Measurements from ENCODE around the gene PLEKHA6. TPM values are rescaled to one million over a fixed set of nuclear protein-coding genes. Genes with fewer than 3 reads are reported as not detected.

The PLEKHA6 gene
- total and polyA plus RNA-seq, 5 donors from 2014 or later: 0.17 TPM; not detected in 4

- no peak overlapping the region for H3K27ac ChIP-seq (ENCODE audit: insufficient read depth, low read length, poor library complexity, severe bottlenecking)
- H3K9me3 Mint-ChIP-seq: peaks cover 0 to 2% (median 0%) of the 10 kb centered on the region in 7 donors
- H3K27me3 Mint-ChIP-seq: no peaks in the 10 kb centered on the region
- H3K4me1 ChIP-seq (ENCODE audit: control insufficient read depth, insufficient read depth, low read length, poor library complexity, severe bottlenecking): peaks cover 7% of the 10 kb centered on the region
- H3K4me1 Mint-ChIP-seq: peaks cover 5 to 7% (median 5%) of the 10 kb centered on the region in 4 donors
- no peak overlapping the region for H3K27ac Mint-ChIP-seq
- no peaks in the 10 kb centered on the region for H3K27me3 ChIP-seq (ENCODE audit: control insufficient read depth, insufficient read depth, low read length)
- H3K36me3 Mint-ChIP-seq: no peaks in the 10 kb centered on the region
- DNase-seq: no peak
- peak overlapping the region in 1 of 4 donors; percentile 19 for H3K4me3 Mint-ChIP-seq
- ATAC-seq (ENCODE audit: low read depth in 2 of 2): no peak
- no peaks in the 10 kb centered on the region for H3K9me3 ChIP-seq (ENCODE audit: control insufficient read depth in 2 of 2, low read length in 2 of 2)
- H3K36me3 ChIP-seq (ENCODE audit: control insufficient read depth, insufficient read depth, low read length): no peaks in the 10 kb centered on the region
- H3K4me3 ChIP-seq (ENCODE audit: low read depth, low read length): no peak overlapping the region
These were observed 7.0 kb upstream of the PLEKHA6 start for GRCh38 chr1:204366759-204367158.

DNA sequence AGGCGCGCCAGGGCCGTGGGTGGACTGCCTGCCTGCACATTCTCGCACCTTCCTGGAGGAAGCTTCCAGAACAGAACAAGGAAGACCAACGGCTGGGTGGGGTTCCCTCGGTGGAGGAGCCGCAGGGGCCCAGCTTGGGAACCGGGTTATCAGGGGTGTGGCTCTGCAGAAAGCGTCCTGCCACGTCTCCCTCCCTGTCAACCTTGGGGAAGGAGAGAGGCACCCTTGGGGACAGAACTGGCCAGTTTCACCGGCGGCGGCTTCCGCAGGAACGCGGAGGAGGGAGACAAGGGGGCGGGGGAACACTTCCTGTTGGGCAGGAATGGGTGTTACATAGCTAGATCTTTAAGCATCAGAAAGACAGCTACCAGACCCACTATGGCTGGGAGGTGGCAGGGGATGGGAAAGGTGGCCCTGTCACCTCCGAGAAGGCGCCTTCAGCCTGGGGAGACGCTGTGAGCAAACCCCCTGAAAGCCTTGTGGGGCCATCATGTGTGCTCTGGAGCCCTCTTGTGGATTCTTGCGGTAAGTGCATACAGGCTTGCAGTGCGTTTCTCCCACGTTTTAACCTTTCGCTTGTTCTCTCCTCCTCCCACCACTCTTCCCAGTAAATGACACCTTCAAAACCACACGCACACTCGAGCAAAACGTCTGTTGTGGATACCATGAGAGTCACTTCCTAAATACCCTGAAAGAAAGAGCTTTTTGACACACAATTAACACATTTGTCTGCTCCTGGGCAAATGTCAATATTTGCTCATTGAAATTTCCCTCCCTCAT lies 3.8 kb upstream of the PLEKHA6 start:
- ATAC-seq (ENCODE audit: low read depth in 2 of 2) (peak; percentile 82 to 83), DNase-seq (peak; percentile 60 to 83 (median 76))
- Mint-ChIP-seq H3K4me3 (peak overlapping the region; percentile 59 to 87 (median 82)), H3K27me3 (peaks cover 4% of the 10 kb centered on the region), H3K4me1 (peaks cover 2 to 7% (median 5%) of the 10 kb centered on the region in 4 donors), H3K36me3 (no peaks in the 10 kb centered on the region), H3K27ac (peak overlapping the region; percentile 5 to 93 (median 48)), H3K9me3 (peaks cover 0 to 3% (median 0%) of the 10 kb centered on the region in 7 donors)
- Histone ChIP-seq H3K4me1 (ENCODE audit: control insufficient read depth, insufficient read depth, low read length, poor library complexity, severe bottlenecking) (peaks cover 7% of the 10 kb centered on the region), H3K27ac (ENCODE audit: insufficient read depth, low read length, poor library complexity, severe bottlenecking) (no peak overlapping the region), H3K9me3 (ENCODE audit: control insufficient read depth in 2 of 2, low read length in 2 of 2) (no peaks in the 10 kb centered on the region), H3K27me3 (ENCODE audit: control insufficient read depth, insufficient read depth, low read length) (no peaks in the 10 kb centered on the region), H3K4me3 (ENCODE audit: low read depth, low read length) (peak overlapping the region; percentile 66), H3K36me3 (ENCODE audit: control insufficient read depth, insufficient read depth, low read length) (no peaks in the 10 kb centered on the region)

DNA sequence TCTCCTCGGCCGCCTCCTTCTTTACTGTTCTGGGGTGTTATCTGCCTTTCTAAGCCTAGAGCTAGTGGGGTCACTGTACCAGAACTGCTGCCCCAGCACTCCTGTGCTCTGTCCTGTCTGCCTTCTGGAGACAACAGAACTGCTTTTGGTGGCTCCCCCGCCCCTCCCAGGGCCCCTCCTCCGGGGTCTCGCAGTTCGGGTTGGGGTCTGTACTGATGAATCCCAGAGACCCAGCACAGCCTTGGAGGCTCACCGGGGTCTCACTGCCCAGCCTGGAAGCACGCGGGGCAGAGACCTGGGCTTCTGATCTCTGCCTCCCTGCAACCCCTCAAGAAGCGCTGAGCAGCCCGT lies 3.2 kb upstream of the PLEKHA6 start:
- peaks cover 0 to 3% (median 0%) of the 10 kb centered on the region in 7 donors for H3K9me3 Mint-ChIP-seq
- no peak overlapping the region for H3K27ac ChIP-seq (ENCODE audit: insufficient read depth, low read length, poor library complexity, severe bottlenecking)

DNA sequence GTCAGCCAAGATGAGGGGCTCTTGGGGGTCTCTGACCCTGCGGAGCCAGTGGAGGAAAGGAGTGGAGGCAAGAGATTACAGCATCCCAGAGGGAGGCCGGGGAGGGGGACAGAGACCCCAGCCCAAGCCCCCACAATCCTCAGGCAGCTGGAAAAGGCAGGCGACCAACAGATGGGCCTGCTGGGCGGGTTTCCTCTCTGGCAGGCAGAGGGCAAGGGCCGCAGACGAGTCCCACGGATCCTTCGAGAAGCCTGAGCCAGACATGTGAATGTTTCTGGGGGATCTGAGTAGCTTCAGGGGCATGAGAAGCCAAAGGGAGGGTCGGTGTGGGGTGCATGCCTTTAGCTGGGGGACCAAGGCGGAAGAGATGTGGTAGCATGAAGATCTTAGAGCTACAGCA lies 2.1 kb upstream of the PLEKHA6 start:
- Histone ChIP-seq H3K27ac (ENCODE audit: insufficient read depth, low read length, poor library complexity, severe bottlenecking) (no peak overlapping the region), H3K27me3 (ENCODE audit: control insufficient read depth, insufficient read depth, low read length) (no peaks in the 10 kb centered on the region), H3K36me3 (ENCODE audit: control insufficient read depth, insufficient read depth, low read length) (no peaks in the 10 kb centered on the region), H3K4me1 (ENCODE audit: control insufficient read depth, insufficient read depth, low read length, poor library complexity, severe bottlenecking) (peaks cover 7% of the 10 kb centered on the region), H3K4me3 (ENCODE audit: low read depth, low read length) (no peak overlapping the region), H3K9me3 (ENCODE audit: control insufficient read depth in 2 of 2, low read length in 2 of 2) (no peaks in the 10 kb centered on the region)
- Mint-ChIP-seq H3K4me1 (peaks cover 2 to 7% (median 5%) of the 10 kb centered on the region in 4 donors), H3K36me3 (no peaks in the 10 kb centered on the region), H3K27ac (no peak overlapping the region), H3K27me3 (peaks cover 4% of the 10 kb centered on the region), H3K9me3 (peaks cover 0 to 3% (median 0%) of the 10 kb centered on the region in 7 donors), H3K4me3 (peak overlapping the region in 3 of 4 donors; percentile 54 to 76 (median 66))
- no peak for DNase-seq
- ATAC-seq (ENCODE audit: low read depth in 2 of 2): no peak

More for the DNA sequence above, 3.2 kb upstream of the PLEKHA6 start:
- peak overlapping the region; percentile 66 for H3K4me3 ChIP-seq (ENCODE audit: low read depth, low read length)
- peak overlapping the region; percentile 5 to 93 (median 48) for H3K27ac Mint-ChIP-seq
- H3K4me3 Mint-ChIP-seq: peak overlapping the region; percentile 59 to 87 (median 82)
- H3K9me3 ChIP-seq (ENCODE audit: control insufficient read depth in 2 of 2, low read length in 2 of 2): no peaks in the 10 kb centered on the region
- peaks cover 7% of the 10 kb centered on the region for H3K4me1 ChIP-seq (ENCODE audit: control insufficient read depth, insufficient read depth, low read length, poor library complexity, severe bottlenecking)
- H3K4me1 Mint-ChIP-seq: peaks cover 2 to 7% (median 5%) of the 10 kb centered on the region in 4 donors
- H3K36me3 ChIP-seq (ENCODE audit: control insufficient read depth, insufficient read depth, low read length): no peaks in the 10 kb centered on the region
- H3K36me3 Mint-ChIP-seq: no peaks in the 10 kb centered on the region
- H3K27me3 Mint-ChIP-seq: peaks cover 4% of the 10 kb centered on the region
- no peak for DNase-seq
- peak in 1 of 2 donors; percentile 9 for ATAC-seq (ENCODE audit: low read depth in 2 of 2)
- H3K27me3 ChIP-seq (ENCODE audit: control insufficient read depth, insufficient read depth, low read length): no peaks in the 10 kb centered on the region

DNA sequence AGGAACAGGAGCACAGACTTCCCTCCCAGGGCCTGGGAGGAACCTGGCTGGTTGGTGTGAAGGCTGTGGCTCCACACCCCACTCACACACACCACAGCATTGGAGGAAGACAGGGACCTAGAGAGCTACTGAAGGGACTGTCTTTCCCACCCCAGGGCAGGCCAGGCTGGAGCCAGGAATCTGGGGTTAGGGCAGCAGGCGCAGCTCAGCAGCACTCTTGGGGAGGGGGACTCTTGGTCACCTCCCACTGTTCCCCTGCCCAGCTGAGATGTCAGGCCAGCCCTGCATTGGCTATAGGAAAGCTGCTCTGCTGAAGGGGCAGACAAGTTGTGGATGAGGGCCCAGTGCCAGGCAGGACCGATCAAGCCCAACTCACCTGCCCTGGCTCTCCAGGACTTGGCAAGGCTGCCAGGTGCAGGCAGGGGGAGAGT lies 1.6 kb upstream of the PLEKHA6 start:
- H3K36me3 Mint-ChIP-seq: no peaks in the 10 kb centered on the region
- Histone ChIP-seq H3K27ac (ENCODE audit: insufficient read depth, low read length, poor library complexity, severe bottlenecking) (no peak overlapping the region), H3K4me3 (ENCODE audit: low read depth, low read length) (no peak overlapping the region), H3K9me3 (ENCODE audit: control insufficient read depth in 2 of 2, low read length in 2 of 2) (no peaks in the 10 kb centered on the region), H3K4me1 (ENCODE audit: control insufficient read depth, insufficient read depth, low read length, poor library complexity, severe bottlenecking) (peaks cover 7% of the 10 kb centered on the region), H3K27me3 (ENCODE audit: control insufficient read depth, insufficient read depth, low read length) (no peaks in the 10 kb centered on the region), H3K36me3 (ENCODE audit: control insufficient read depth, insufficient read depth, low read length) (no peaks in the 10 kb centered on the region)
- peak overlapping the region; percentile 29 to 76 (median 66) for H3K4me3 Mint-ChIP-seq
- peaks cover 4% of the 10 kb centered on the region for H3K27me3 Mint-ChIP-seq
- H3K9me3 Mint-ChIP-seq: peaks cover 0 to 3% (median 0%) of the 10 kb centered on the region in 7 donors
- no peak for DNase-seq
- ATAC-seq (ENCODE audit: low read depth in 2 of 2): no peak
- no peak overlapping the region for H3K27ac Mint-ChIP-seq
- H3K4me1 Mint-ChIP-seq: peaks cover 2 to 7% (median 5%) of the 10 kb centered on the region in 4 donors

GRCh38 chr1:204360314-204360713 lies 585 bp upstream of the PLEKHA6 start:
- peaks cover 7% of the 10 kb centered on the region for H3K4me1 ChIP-seq (ENCODE audit: control insufficient read depth, insufficient read depth, low read length, poor library complexity, severe bottlenecking)
- H3K27ac ChIP-seq (ENCODE audit: insufficient read depth, low read length, poor library complexity, severe bottlenecking): no peak overlapping the region
- no peaks in the 10 kb centered on the region for H3K27me3 ChIP-seq (ENCODE audit: control insufficient read depth, insufficient read depth, low read length)
- Mint-ChIP-seq H3K9me3 (peaks cover 0 to 1% (median 0%) of the 10 kb centered on the region in 7 donors), H3K4me3 (peak overlapping the region in 1 of 4 donors; percentile 57), H3K4me1 (peaks cover 2 to 7% (median 5%) of the 10 kb centered on the region in 4 donors), H3K27me3 (peaks cover 4% of the 10 kb centered on the region), H3K36me3 (no peaks in the 10 kb centered on the region), H3K27ac (no peak overlapping the region)
- H3K4me3 ChIP-seq (ENCODE audit: low read depth, low read length): no peak overlapping the region
- no peaks in the 10 kb centered on the region for H3K9me3 ChIP-seq (ENCODE audit: control insufficient read depth in 2 of 2, low read length in 2 of 2)
- ATAC-seq (ENCODE audit: low read depth in 2 of 2): no peak
- no peak for DNase-seq
- H3K36me3 ChIP-seq (ENCODE audit: control insufficient read depth, insufficient read depth, low read length): no peaks in the 10 kb centered on the region

- no peak overlapping the region for H3K4me3 Mint-ChIP-seq
These were observed 627 bp downstream of the PLEKHA6 start for GRCh38 chr1:204359131-204359473.

More at GRCh38 chr1:204359131-204359473, 627 bp downstream of the PLEKHA6 start:
- peaks cover 7% of the 10 kb centered on the region for H3K4me1 ChIP-seq (ENCODE audit: control insufficient read depth, insufficient read depth, low read length, poor library complexity, severe bottlenecking)
- peaks cover 5% of the 10 kb centered on the region for H3K27me3 Mint-ChIP-seq
- H3K27me3 ChIP-seq (ENCODE audit: control insufficient read depth, insufficient read depth, low read length): no peaks in the 10 kb centered on the region
- no peak overlapping the region for H3K27ac ChIP-seq (ENCODE audit: insufficient read depth, low read length, poor library complexity, severe bottlenecking)
- no peak overlapping the region for H3K27ac Mint-ChIP-seq
- H3K4me1 Mint-ChIP-seq: peaks cover 2 to 7% (median 5%) of the 10 kb centered on the region in 4 donors
- DNase-seq (no peak), ATAC-seq (ENCODE audit: low read depth in 2 of 2) (no peak)
- peaks cover 0 to 1% (median 0%) of the 10 kb centered on the region in 7 donors for H3K9me3 Mint-ChIP-seq
- no peak overlapping the region for H3K4me3 ChIP-seq (ENCODE audit: low read depth, low read length)
- H3K9me3 ChIP-seq (ENCODE audit: control insufficient read depth in 2 of 2, low read length in 2 of 2): no peaks in the 10 kb centered on the region
- H3K36me3 Mint-ChIP-seq: no peaks in the 10 kb centered on the region
- H3K36me3 ChIP-seq (ENCODE audit: control insufficient read depth, insufficient read depth, low read length): no peaks in the 10 kb centered on the region

Data from CD4-positive, CD25-positive, alpha-beta regulatory T cell (primary cell).